GM19438 (cell line): ENCODE measurements around the gene MEMO1.
"Not testable (repeated sequence)": the region's sequence is repeated elsewhere in the genome, so short reads cannot be mapped to it uniquely, and the experiment has no call there.

Experiments used
- ATAC-seq: cut with Tn5 transposase; IDR thresholded peaks from one replicate; pipeline ENCODE4 v1.9.1; 2021; ENCODE audit warnings: low read depth; ENCODE audit not compliant: unreplicated experiment

Gene MEMO1

DNA sequence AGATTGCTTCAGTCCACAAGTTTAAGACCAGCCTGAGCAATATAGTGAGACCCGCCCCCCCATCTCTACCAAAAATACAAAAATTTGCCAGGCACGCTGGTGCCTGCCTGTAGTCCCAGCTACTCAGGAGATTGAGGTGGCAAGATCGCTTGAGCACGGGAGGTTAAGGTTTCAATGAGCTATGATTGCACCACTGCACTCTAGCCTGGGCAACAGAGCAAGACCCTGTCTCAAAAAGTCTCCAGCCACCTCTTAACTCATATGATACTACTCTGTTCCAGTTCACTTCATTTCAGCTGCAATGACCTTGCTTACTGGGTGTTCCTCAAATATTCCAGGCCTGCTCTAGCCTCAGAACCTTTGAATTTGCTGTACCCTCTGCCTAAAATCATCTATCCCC, 11.4 kb downstream of the MEMO1 start:
- no peak for ATAC-seq

- ATAC-seq: no peak
Observed at GRCh38 chr2:31998731-31999383, 12.0 kb downstream of the MEMO1 start.

DNA sequence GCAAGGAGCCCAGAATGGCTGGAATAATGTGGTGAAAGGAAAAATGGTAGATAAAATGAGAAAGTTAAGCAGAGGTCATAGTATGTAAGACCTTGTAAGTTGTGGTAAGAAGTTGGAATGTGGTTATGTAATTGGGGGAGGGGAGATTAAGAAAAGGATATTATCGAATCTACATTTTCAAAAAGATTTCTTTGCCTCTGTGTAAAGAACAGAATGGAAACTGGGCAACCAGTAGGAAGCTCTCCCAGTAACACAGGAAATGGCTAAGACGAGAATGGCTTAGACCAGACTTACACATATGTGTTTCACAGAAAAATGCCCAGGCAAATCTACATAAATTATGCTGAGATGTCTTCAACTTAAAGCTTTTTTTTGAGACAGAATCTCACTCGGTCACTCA, 13.2 kb downstream of the MEMO1 start:
- ATAC-seq: no peak

GRCh38 chr2:31996571-31997150, 14.1 kb downstream of the MEMO1 start:
- no peak for ATAC-seq

DNA sequence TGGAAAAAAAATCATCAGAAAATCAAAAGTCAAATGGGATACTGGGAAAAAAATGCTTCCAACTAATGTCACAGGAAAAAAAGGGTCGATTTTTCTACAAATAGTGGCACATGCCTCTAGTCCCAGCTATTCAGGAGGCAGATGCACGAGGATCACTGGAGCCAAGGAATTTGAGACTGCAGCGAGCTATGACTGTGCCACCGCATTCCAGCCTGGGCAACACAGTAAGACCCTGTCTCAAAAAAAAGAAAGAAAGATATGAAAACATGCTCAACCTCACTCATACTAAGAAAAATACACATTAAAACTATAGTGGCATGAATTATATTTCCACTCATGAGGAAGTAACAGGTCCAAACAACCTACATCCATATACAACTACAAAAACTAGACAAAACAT, 17.9 kb downstream of the MEMO1 start:
- no peak for ATAC-seq

DNA sequence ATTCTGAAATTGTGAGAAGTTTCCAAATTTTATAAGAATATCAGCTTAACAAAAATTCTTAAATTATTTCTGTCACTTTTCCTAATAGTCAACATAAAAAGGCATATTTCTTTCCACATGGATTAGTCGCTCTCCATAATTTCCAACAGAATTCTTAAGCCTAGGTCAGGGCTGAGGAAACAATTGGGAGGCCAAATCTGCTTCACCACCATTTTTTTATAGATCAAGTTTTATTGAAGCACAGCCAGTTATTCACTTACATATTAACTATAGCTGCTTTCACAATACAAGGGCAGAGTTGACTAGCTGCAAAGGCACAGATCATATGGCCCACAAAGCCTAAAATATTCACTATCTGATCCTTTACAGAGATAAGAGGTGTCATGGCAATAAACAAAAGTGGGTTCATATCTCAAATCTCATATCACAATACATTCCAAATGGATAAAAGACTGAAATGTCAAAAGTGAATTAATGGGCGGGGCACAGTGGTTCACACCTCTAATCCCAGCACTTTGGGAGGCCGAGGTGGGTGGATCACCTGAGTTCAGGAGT, 18.7 kb downstream of the MEMO1 start:
- no peak for ATAC-seq

DNA sequence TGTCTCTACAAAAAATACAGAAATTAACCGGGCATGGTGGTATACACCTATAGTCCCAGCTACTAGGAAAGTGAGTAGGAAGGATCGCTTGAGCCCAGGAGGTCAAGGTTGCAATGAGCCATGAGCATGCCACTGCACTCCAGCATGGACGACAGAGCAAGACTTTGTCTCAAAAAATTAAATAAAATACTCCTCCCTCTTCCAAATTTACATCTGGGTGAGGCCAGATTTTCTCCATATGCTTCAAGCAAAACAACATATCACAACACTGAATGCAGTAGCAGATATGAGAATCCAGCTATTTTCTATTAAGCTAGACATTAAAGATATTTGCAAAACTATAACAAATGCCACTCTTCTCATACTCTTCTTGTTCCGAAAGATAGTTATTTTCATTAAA, 20.9 kb downstream of the MEMO1 start:
- ATAC-seq: no peak

DNA sequence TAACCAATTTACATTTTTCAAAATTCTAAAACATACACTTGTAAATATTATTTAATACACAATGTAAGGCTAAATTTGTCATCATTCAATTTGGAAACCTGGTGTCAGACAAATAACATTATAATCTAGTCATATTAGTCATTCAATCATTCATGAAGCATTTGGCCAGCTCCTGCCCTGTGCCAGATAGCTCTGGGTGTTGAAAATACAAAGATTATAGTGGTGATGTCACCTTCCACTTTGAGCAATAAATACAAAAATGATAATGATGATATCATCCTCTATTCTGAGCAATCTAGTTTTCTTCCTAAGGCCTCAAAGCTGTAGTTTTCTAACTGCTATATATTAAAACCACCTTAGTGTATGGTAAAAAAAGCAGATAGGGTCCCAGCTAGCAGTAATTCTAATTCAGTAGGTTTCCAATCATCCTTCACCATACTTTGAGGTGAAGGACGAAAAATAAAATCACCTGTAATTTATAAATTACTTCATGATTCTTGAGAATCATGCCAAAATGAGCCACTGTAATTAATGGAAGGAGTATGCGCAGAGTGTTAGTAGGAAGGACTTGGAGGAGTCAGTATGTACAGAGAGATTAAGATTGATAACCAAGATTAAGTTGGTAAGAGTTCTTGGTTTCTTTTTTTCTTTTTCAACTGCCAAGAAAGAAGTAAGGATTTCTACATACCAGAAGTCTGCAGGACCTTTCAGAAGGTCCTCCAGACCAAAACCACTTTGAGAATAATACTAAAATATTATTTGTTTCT, 23.2 kb downstream of the MEMO1 start:
- no peak for ATAC-seq

- ATAC-seq: no peak
Observed at GRCh38 chr2:31986906-31987305, 23.9 kb downstream of the MEMO1 start.

- ATAC-seq: no peak
Observed at GRCh38 chr2:31983762-31984467, 26.9 kb downstream of the MEMO1 start.

- peak; percentile 99 for ATAC-seq
Observed at GRCh38 chr2:31980674-31981356, 30.0 kb downstream of the MEMO1 start.

- no peak for ATAC-seq
Observed at GRCh38 chr2:31979956-31980355, 30.9 kb downstream of the MEMO1 start.

DNA sequence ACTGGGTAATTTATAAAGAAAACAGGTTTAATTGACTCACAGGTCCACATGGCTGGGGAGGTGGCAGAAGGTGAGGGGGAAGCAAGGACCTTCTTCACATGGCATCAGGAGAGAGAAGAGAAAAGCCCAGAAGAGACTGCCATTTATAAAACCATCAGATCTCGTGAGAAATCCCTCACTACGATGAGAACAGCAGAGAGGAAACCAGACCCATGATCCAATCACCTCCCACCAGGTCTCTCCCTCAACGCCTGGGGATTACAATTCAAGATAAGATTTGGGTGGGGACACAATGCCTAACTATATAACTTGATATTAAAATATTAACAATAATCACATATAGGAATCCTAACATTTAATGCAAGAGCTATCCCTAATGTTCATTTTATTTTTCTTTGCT, 31.8 kb downstream of the MEMO1 start:
- ATAC-seq: no peak

- ATAC-seq: no peak
Observed at GRCh38 chr2:31978436-31978835, 32.4 kb downstream of the MEMO1 start.

GRCh38 chr2:31973665-31974064, 37.1 kb downstream of the MEMO1 start:
- ATAC-seq: no peak

- ATAC-seq: no peak
Observed at GRCh38 chr2:31972059-31972458, 38.7 kb downstream of the MEMO1 start.

DNA sequence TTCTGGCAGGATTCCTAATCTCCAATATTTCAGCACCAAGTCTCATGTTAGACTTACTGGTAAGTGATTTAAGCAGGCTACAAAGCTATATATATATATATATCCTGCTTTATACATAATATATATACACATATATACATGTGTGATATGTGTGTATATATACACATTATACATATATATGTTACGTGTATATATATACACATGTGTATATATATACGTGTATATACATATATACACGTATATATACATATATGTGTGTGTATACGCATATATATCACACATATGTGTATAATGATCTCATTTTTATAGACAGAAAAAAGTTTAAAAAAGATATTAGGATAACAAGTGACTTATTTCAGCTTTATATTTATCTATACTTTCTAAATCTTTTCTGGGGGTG, 41.6 kb downstream of the MEMO1 start:
- ATAC-seq: no peak

GRCh38 chr2:31967790-31968189, 43.0 kb downstream of the MEMO1 start:
- no peak for ATAC-seq

DNA sequence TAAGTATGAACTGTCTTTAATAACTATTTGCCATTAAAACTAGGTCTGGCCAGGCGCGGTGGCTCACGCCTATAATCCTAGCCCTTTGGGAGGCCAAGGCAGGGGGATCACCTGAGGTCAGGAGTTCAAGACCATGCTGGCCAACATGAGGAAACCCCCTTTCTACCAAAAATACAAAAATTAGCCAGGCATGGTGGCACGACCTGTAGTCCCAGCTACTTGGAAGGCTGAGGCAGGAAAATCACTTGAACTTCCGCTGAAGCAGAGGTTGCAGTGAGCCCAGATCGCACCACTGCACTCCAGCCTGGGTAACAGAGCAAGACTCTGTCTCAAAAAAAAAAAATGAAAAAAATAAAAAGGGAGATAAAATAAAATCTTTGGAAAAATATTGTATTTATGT, 44.4 kb downstream of the MEMO1 start:
- not testable (repeated sequence) for ATAC-seq

DNA sequence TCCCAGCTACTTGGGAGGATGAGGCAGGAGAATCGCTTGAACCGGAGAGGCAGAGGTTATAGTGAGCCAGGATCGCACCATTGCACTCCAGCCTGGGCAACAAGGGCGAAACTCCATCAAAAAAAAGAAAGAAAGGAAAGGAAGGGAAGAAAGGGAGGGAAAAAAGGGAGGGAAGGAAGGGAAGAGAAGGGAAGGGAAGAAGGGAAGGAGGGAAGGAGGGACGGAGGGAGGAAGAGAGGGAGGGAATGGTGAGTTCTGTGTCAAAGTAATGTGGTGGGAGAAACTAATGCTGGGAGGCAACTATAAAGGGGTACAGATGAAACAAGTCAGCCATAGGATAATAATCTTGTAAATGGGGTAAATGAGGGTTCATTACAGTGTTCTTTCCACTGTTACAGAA, 45.7 kb downstream of the MEMO1 start:
- no peak for ATAC-seq
